HepG2 (cell line): ENCODE measurements around the gene ANKRD11. TPM values are rescaled to one million over a fixed set of nuclear protein-coding genes. Genes with fewer than 3 reads are reported as not detected.

ENCODE experiments used
- AHDC1 ChIP-seq: sonication (generic); formaldehyde crosslinking; IDR thresholded peaks from 2 replicates; pipeline ENCODE4 v1.5.1; 2020; ENCODE audit warnings: mild to moderate bottlenecking, missing genetic modification reagents, borderline replicate concordance
- BATF2 ChIP-seq: sonication (generic); formaldehyde crosslinking; IDR thresholded peaks from 2 replicates; pipeline ENCODE4 v1.8.0; 2022; ENCODE audit warnings: mild to moderate bottlenecking, missing genetic modification reagents, moderate library complexity
- BRD4 ChIP-seq: sonication (generic); formaldehyde crosslinking; IDR thresholded peaks from 2 replicates; pipeline ENCODE4 v1.4.0; 2020; ENCODE audit warnings: missing genetic modification reagents
- CENPT ChIP-seq: sonication (generic); formaldehyde crosslinking; IDR thresholded peaks from 2 replicates; pipeline ENCODE4 v1.8.0; 2022; ENCODE audit warnings: low read depth, mild to moderate bottlenecking, moderate library complexity, missing genetic modification reagents
- CREB1 ChIP-seq, 2 experiments: fragments of 450-650 bp in 1 of 2; IDR thresholded peaks; 2 replicates each; pipeline ENCODE4 v1.6.1; 2016 to 2017; ENCODE audit warnings: control low read depth in 1 of 2, mild to moderate bottlenecking in 1 of 2, missing compliant biosample characterization in 1 of 2, missing genetic modification characterization in 1 of 2
- ETS1 ChIP-seq: sonication (generic); formaldehyde crosslinking; IDR thresholded peaks from 2 replicates; pipeline ENCODE4 v1.4.0; 2020; ENCODE audit warnings: missing genetic modification reagents
- FOXO1 ChIP-seq: sonication (generic); formaldehyde crosslinking; IDR thresholded peaks from 2 replicates; pipeline ENCODE4 v1.4.0; 2020; ENCODE audit warnings: missing genetic modification reagents
- HMGXB4 ChIP-seq, 2 experiments: sonication (generic) in 1 of 2; formaldehyde crosslinking in 1 of 2; IDR thresholded peaks; 2 replicates each; pipeline versions ENCODE4 v1.4.0 to v1.6.1; 2018 to 2020; ENCODE audit warnings: missing genetic modification reagents in 2 of 2, borderline replicate concordance in 1 of 2, low read depth in 1 of 2, mild to moderate bottlenecking in 1 of 2, missing biosample characterization in 1 of 2
- MAFK ChIP-seq, 2 experiments: IDR thresholded peaks in 1 of 2; conservative IDR thresholded peaks in 1 of 2; 2 replicates each; pipeline ENCODE4 v1.6.1; 2011; ENCODE audit warnings: improper control_type of control experiment in 2 of 2, low read length in 2 of 2
- REXO4 ChIP-seq: sonication (generic); formaldehyde crosslinking; IDR thresholded peaks from 2 replicates; pipeline ENCODE4 v1.8.0; 2022; ENCODE audit warnings: missing genetic modification reagents, mild to moderate bottlenecking, borderline replicate concordance
- RXRA ChIP-seq: sonication (generic); formaldehyde crosslinking; IDR thresholded peaks from 2 replicates; pipeline ENCODE4 v1.5.1; 2020; ENCODE audit warnings: missing genetic modification reagents
- SNAPC2 ChIP-seq: sonication (generic); formaldehyde crosslinking; IDR thresholded peaks from 2 replicates; pipeline ENCODE4 v1.8.1; 2022; ENCODE audit warnings: mild to moderate bottlenecking, missing genetic modification reagents
- SNRNP70 ChIP-seq: fragments of 200-400 bp; formaldehyde crosslinking; IDR thresholded peaks from 2 replicates; pipeline ENCODE4 v1.6.1; 2017; ENCODE audit warnings: mild to moderate bottlenecking, low read depth, low read length, moderate library complexity
- TAF15 ChIP-seq: fragments of 200-400 bp; formaldehyde crosslinking; IDR thresholded peaks from one replicate; pipeline ENCODE4 v1.6.1; 2018; ENCODE audit warnings: mild to moderate bottlenecking, low read depth, low read length; ENCODE audit not compliant: poor library complexity, severe bottlenecking
- TRIM22 ChIP-seq: fragments of 450-650 bp; IDR thresholded peaks from 2 replicates; pipeline ENCODE4 v1.6.1; 2017
- ZBTB42 ChIP-seq: sonication (generic); formaldehyde crosslinking; IDR thresholded peaks from 2 replicates; pipeline ENCODE4 v1.5.0; 2020; ENCODE audit warnings: mild to moderate bottlenecking, missing genetic modification reagents
- ZNF790 ChIP-seq: sonication (generic); formaldehyde crosslinking; IDR thresholded peaks from 2 replicates; pipeline ENCODE4 v1.8.0; 2022; ENCODE audit warnings: missing genetic modification reagents, mild to moderate bottlenecking, borderline replicate concordance
- polyA plus RNA-seq, 8 experiments: library from polyadenylated mRNA; depleted of rRNA in 3 of 8; stranded (reverse) in 7 of 8; unstranded in 1 of 8; fragments of >200 nt; fragmentation: Illumina TruSeq in 4 of 8; extraction: Trizol in 4 of 8; gene quantifications; 2 replicates each; pipeline versions ENCODE4 v1.2.1 to v1.2.3, GENCODE V29; 2011 to 2016; ENCODE audit warnings: low read depth in 4 of 8, missing spikeins in 1 of 8, mixed read lengths in 1 of 8; ENCODE audit not compliant: insufficient read depth in 1 of 8
- total RNA-seq, 5 experiments: library from RNA; depleted of rRNA; stranded (reverse); fragments of >200 nt; fragmentation: Illumina TruSeq; extraction: Trizol; gene quantifications; 2 replicates each; pipeline ENCODE4 v1.2.3, GENCODE V29; 2016; ENCODE audit warnings: low read depth in 1 of 5

Gene ANKRD11
- total and polyA plus RNA-seq, 2 of the 13 experiments (the other 11 are each of a cell fraction or from before 2014, with no cell fraction given): 21.4 to 38.4 TPM

- TF ChIP-seq ZNF790 (CRISPR knock-in tag): peak; percentile 72; the same call in 1 of the 2 replicates
- TF ChIP-seq BATF2 (CRISPR knock-in tag): peak; percentile 11; the same call in 1 of the 2 replicates
- peak; percentile 11; the same call in 1 of the 2 replicates for TF ChIP-seq FOXO1 (CRISPR knock-in tag)
- TF ChIP-seq ETS1: no peak
- TF ChIP-seq CENPT (CRISPR knock-in tag): no peak
- TF ChIP-seq SNRNP70: no peak
- TF ChIP-seq CREB1 (IDR thresholded peaks at IDR 0.05): peak; percentile 33; the same call in 1 of the 2 replicates
- TF ChIP-seq CREB1 (CRISPR knock-in tag; IDR thresholded peaks at IDR 0.05): no peak
- TF ChIP-seq HMGXB4 (CRISPR knock-in tag; IDR thresholded peaks at IDR 0.05; ENCODE audit: borderline replicate concordance in 1 of 2, low read depth in 1 of 2): no peak; a peak in 1 of 4 replicates
- TF ChIP-seq MAFK (conservative IDR thresholded peaks at IDR 0.05 in 1 of 2, IDR thresholded peaks at IDR 0.05 in 1 of 2; ENCODE audit: low read length in 2 of 2): no peak
- TF ChIP-seq TRIM22: no peak
- 0 out of 2 replicates have a peak, but pooled peaks have one; percentile 85 for TF ChIP-seq SNAPC2
- TF ChIP-seq REXO4 (CRISPR knock-in tag): no peak
- TF ChIP-seq TAF15: no peak
- no peak; the same call in 1 of the 2 replicates for TF ChIP-seq ZBTB42 (CRISPR knock-in tag)
- no peak for TF ChIP-seq BRD4 (CRISPR knock-in tag)
- no peak for TF ChIP-seq RXRA (CRISPR knock-in tag)
- no peak for TF ChIP-seq AHDC1 (CRISPR knock-in tag)
Observed at GRCh38 chr16:89507214-89507833, 17.0 kb upstream of the ANKRD11 start (continued).
